ENCODE data around the gene TCF4.

The TCF4 gene

DNA sequence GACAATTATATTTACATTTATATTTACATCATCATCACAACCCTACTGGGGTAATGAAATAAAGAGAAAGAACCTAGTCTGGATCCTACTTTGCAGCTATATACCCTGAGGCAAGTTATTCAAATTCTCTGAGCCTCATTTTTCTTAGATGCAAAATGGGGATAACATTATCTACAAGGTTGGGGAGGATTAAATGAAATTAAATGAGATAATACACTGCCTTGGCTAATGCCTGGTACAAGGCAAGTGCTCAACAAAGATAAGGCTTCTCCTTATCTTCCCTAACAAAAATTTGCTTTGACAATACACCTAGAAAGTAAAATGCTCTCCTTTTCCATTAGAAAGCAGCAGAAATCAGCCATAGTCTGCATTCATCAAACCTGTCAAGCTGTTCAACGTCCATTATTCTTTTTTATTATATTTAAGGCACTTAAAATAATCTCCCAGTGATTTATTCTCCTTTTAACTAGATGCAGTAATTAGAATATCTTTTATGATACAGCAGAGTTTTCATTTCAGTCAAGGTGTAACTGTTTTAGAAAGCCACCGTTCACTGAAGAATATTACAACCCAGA lies 44.8 kb downstream of the TCF4 start:
- DNase-seq, result peak in 1 of 3 experiments; percentile 61

DNA sequence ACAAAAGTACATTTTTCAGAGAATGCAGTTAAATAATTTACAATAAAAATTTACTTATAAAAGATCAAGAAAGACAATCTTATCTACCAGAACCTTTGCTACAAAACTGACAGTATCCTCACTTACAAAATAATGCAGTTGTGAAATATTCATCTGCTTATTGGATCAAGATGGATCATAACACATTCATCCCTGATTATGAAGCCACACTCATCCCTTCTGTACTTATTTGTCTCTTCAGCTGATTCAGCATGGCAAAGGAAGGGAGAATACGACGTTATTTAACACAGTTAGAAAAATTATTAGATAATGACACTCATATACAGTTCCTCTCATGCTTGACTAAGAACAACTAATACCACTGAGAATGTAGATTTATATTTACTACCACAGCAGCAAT lies 46.4 kb downstream of the TCF4 start:
- no peak for DNase-seq

DNA sequence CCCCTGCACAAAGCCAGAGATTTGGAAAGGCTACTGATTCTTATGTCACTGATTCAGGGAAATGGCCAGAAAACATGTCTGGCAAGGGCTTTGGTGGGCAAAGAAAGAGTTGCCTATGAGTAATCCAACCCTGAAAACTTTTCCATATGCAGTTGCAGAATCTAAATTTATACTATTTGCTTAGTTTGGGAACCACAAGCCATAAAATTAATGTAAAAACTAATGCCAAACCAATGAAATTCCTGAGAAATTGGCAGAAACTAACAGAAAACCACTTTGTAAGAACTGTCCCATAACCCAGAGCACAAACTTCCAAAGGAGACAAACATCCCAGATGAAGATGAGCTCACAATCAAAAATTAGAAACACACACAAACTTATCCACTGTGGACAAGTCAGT lies 48.8 kb downstream of the TCF4 start:
- DNase-seq, result no peak

DNA sequence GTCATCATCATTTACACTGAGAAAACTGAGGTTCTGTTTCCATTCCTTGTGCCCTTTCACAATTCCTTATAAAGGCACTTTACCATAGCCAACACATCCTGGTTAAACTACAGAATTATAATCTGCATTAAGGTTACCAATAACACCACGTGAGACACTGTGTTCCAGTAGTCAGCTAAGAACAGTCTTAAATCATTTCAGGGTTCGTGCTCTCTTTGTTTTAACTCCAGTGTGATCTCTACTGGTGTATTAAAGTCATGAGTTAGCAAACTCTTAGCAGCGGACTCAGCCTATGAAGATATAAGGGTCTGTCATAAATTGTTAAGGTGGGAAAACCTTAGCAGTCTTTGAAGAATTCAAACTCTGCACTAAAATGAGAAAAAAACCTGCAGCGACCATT lies 53.0 kb downstream of the TCF4 start:
- DNase-seq, result no peak

DNA sequence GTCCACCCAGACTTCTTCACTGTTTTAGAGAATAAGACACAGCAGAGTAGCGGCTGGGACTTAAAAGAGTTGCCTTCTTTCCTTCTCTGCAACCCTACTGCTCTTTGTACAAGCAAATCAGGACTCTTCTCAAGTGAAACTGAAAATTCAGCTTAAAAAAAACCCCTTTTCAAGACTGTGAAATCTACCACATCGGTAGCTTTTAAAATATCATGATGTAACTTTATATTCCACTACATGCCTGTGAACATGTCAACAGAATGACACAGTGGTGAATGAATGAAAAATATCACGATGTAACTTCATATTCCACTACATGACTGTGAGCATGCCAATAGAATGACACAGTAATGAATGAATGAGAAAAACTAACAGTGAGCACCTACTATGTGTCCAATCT lies 53.4 kb downstream of the TCF4 start:
- DNase-seq, result no peak

DNA sequence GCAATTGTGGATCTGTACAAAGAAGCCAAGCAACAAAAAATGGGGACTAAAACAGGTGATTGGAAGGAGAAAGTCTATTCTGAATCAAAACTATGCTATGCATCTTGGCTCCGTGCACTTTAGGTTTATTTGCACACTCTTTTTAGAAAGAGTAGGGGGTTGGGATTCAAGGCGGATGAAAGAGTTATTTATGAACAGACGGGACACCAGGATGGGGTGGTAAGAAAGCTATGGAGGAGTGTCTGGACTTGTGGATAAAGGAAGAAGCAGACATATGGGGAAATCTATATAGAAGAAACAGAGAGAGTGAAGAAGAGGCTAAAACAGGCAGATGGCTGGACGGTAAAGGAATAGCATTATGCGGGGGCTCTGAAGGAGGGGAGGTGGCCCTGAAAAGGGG lies 57.8 kb downstream of the TCF4 start:
- no peak for DNase-seq

DNA sequence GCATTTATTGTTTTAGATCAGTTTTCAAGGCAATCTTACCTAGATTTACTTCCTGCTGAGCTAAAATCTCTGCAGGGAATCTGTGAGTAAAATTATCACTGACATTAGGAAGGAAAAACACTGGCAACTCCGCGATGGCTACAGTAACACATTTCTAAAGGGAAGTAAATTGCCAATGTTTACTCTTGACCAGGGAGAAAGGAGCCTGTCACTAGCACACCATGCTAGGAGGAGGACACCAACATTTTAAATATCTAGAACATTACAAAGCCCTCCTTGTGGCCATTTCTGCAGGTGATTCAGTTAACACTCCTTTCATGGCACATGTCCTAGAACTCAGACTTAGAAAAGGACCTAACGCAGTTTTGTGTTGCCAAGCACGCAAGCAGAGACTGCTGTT lies 58.4 kb downstream of the TCF4 start:
- peak in 2 of 3 experiments; percentile 53 to 74 for DNase-seq

DNA sequence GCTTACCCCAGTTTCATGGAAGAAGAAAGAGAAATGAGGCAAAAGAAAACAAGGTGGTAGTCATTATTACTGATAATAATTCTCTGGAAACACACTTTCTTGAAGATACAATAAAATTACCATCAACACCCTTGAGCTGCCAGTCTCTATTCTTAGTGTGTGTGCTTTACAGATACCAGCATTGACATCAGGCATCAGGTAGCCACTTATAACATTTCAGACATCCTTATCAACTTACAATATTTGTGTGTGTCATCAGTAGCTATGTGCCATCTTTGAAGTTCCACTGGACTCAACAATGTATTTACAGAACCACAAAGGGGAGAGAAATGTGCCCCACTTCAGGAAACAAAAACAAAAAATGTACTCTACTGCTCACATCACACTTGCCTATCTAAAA lies 62.1 kb downstream of the TCF4 start:
- no peak for DNase-seq

DNA sequence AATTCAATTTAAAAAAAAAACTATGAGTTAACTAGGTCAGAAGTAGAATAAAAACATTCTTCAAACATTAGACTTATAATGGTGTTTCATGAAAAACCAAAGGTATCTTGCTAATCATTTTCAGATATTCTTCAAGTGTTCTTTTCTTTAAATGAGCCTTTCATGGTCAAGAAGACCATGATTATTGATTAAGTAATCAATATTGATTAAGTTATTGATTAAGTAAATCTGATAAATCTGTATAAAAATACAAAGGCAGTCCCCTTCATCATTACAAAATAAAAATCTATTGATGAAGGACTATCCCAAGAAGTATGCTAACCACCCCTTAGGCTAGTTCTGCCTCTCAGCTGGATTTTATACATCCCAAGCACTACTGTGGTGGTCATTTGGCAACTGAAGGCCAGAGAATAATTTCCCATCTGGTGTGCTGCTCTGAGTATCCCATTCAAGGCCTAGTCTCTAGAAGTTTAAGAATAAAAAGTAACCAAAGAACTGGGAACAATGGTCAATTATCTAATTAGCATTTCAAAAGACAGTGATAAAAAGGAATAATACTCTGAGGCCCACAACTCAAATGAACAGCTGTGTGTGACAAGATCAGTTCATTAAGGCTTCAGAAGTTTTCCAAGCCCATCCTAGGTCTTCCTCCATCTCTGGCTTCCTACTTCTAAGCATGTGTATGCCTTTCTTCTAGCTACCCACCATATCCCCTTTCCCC lies 63.5 kb downstream of the TCF4 start:
- no peak for DNase-seq

DNA sequence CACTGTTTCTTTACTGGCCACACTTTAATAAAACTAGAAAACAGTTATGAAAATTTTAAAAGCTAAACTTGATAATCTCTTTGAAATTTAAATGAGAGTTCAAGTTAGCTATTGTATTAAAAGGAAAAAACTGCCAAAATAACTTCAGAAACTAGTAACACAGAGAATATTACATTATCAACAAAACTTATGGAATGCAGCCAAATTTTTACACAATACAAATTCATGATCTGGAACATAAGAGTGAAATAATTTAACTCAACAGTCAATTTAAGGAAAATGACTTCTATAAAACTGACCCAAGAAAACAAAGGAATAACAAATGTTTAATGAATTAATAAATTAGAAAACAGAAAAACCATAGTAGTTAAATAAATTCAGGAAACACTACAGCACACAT lies 65.0 kb downstream of the TCF4 start:
- no peak for DNase-seq

DNA sequence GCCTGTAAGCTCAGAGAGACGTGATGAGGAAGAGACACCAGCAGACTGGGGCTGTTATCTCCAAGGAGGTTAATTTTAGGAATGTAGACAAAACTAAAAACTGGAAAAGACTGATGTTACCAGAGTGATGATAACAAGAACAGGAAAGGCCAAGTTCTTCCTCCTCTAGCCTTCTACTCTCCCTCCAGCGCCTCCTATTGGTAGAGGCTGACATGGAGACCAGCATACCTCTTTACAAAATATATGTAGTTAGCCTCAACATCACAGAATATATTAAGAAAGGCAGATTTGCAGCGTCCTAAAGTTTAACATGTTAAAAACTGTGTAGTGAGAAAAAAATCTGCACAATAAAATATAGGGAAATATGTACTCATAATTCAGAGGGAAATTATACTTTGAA lies 66.0 kb downstream of the TCF4 start:
- no peak for DNase-seq

DNA sequence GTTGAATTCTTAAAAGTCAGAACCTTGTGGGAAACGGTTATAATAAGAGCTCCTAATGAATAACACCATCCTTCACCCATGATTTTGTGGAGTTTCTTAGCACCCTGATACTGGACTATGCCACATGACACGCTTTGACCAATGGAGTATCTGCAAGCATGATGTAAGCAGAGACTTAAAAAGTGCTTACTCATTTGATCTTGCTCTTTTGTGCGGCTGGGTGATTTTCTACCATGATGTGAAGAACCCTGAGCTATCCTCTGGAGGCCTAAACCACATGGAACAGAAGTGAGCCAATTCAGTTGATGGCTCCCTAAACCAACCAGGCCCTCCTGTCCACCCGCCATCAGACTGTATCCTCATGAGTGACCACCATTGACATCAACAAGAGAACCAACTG lies 70.9 kb downstream of the TCF4 start:
- DNase-seq, result no peak

DNA sequence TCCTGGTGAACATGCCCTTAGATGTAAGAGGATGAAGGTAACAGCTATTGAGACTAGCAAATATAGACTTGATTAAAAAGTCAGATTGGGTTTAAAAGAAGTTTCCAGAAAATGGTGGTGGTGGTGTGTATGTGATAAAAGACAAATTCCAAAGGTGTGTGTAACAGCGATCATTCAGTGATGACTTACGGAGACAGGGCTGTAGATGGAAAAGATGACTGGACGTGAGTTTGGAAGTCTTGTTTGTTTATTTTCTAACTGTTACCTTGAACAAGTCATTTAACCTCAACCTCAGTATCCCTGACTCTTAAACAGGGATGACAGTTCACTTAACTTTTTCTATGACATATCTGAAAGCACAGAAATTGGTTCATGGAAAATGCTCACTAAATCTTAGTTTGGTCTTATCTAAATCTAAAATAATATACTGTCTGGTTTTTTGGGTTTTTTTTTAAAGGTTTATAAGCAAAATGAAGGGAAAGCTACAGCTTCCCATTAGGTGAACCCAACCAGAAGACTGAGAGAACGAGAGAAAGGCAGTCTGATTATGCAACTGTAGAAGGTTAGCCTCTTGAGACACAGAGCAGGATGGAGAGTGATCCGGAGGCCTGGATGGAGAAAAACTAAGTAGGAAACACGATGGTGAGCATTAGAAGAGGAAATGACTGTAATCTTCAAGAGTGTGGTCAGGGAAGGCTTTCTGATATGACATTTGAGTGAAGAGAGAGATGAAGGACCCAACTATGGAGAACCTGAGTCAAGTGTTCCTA lies 71.9 kb downstream of the TCF4 start:
- no peak for DNase-seq

DNA sequence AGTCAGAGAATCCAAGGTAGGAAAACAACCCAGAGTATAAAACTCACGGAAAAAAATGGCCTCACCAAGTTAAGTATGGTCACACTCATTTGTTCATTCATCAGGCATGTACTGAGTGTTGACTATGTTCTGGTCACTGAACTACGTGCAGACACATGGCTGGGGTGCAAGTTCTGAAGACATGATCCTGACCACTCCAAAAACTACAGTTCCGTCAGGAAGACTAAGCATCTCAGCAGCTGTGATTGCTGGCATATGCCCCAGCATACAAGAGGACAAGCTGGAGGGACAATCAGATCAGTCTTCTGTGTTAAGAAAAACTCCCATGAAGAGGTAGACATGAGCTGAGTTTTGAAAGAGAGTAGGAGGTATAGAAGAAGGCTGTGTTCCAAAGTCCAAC lies 72.8 kb downstream of the TCF4 start:
- no peak for DNase-seq

DNA sequence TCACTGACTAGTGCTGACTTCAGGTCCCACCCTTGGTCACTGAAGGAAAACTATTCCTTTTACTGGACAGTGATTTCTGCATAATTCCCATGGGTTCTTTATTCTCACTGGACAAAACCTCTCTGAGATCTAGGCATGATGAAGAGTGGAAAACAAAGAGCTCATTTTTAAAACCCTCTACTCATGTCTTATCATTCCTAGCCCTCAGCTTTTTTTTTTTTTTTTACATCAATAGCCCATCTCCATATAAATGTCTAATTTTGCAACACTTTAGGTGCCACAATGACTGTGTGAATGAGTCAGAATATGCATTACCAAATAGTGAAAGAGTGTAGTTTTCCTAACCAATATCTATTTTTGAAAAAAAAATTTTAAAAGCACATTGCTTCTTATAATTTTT lies 74.8 kb downstream of the TCF4 start:
- no peak for DNase-seq

DNA sequence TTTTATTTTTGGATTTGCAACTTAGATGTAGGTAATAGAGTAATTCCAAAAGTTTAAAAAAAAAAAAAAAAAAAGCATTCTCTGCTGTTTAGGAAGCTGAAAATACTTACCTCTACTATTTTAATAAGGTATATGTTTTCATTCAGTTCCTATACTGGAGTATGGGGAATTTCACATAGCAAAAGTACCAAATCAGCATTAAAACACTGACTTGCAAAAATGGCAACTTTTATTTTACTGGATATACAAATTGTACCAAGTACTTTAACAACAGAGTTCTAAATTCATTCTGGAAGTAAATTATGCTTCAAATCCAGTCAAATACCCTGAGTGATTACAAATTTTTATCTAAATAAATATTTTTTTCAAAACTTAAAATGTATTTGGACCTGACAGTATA lies 76.7 kb downstream of the TCF4 start:
- no peak for DNase-seq

DNA sequence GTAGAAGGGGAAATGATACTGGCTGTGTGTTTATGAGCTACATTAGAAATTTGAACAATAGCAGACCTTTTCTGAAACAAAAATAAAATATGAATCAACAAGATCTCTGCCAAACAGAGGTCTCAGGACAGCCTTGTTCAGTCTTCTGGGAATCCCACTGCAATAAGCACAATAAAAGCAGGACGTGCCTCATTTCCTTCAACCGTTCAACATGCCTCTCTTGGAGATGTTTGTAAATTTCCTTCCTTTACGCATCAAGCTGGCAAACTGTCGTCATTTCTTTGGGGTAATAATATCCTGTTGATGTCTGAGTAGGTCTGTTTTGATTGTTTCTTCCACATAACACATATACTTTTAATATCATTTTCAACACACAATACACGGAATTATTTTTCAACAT lies 77.2 kb downstream of the TCF4 start:
- no peak for DNase-seq

DNA sequence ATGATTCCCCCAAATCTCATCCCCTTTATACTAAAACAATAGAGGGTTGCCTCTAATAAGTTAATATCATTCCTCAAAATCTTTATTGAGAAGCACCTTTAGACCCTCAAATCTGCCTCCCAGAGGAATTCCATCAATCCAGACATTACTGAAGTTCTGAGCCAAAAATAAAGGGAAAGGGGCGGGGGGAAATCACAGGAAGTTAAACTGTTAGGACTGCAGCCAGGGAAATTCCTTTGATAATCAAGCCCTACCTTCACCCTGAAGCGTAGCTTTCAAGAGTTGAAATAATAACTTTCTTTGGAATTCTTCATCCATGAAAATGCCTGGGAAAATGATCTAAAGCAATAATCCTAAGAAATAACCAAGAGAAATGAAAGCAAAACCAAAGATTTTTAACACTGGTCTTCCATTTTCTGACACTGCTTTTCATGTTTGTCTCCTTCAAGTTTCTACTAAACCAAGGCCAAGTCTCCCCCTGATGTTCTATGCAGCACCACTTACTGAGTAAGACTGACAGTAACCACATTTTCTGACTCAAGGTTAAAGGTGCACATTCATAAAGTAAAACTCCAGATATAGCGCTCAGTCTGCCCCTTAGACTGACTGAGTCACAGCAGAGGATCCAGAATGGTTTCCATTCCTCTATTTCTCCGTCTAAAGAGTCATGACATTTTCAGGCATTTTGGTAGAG lies 78.2 kb downstream of the TCF4 start:
- no peak for DNase-seq

DNA sequence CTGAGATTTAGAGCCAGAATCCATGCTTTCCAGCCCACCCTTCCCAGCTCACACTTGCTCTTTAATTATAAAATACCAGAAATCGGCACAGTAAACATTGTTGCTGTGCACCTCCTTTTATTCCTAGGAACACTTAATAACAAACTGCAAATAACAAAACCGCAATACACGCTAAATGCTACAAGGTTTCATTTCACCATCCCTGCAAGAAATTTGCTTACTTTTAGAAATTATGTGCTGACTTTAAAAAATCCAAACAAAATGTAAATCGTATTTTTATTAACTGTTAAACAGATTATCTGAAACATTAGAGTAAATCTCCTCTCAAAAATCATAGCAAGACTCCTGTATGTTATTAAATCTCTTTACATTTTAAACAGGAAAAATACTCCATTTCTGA lies 79.3 kb downstream of the TCF4 start:
- no peak for DNase-seq

DNA sequence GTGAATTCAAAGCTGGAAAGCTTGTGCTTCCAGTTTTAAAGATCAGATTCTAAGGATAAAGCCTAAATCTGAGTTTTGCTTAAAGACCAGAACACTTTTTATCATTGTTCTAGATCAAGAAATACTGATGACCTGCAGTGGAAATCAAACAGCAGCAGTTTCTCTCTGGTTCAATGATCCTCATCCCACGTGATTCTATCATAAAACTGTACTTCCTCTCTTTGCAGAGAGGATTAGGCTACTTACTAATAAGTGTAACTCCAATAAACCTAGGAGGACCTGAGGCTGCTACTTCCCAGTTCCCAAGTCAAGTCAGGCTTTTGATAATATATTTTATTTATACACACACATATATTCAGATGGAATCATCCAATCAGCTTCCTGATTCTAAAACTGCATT lies 81.9 kb downstream of the TCF4 start:
- no peak for DNase-seq

DNA sequence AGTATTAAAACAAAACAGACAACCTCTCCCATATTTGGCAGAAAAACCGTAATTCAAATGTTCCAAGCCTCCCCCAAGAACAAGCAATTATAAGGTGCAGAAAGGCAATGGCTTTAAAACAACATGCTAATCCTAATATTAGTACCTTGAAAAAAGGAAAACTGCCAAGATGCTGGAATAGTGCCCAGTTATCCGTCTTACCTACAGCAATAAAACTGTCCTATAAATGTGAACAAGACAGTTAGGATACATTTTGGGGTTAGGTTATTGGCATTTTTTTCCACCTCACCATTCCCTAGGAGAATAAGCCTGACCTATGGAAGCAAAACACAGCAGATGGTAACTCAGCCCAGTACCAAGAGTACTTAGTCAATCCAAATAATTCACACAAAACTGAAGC lies 83.2 kb downstream of the TCF4 start:
- DNase-seq, result no peak

DNA sequence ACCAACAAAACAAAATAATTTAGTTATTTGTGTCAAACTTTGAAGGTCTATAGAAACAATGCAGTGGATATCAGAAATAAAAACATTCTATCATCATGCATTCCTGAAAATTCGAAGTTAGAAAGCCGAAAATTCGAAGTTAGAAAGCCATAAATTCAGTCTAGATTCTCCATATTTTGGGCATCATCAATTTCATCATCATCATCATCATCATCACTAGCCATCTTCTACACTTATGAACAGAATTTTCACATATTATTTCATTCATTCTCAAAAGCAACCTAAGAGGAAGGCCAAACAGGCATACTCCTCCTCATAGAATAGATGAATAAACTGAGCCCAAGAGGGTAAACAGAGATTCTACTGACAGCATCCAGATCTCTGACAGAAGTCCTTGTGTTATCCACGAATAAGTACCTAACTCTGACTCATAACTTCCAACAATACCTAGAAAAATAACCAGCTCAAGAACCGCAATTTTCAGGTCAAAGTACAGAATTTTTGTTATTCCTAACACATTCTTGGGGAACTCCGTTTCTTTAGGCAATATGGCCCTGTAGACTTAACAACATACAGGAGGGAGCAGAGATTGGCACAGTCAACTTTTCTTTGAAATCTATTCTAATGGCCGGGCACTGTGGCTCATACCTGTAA lies 84.7 kb downstream of the TCF4 start:
- no peak for DNase-seq

DNA sequence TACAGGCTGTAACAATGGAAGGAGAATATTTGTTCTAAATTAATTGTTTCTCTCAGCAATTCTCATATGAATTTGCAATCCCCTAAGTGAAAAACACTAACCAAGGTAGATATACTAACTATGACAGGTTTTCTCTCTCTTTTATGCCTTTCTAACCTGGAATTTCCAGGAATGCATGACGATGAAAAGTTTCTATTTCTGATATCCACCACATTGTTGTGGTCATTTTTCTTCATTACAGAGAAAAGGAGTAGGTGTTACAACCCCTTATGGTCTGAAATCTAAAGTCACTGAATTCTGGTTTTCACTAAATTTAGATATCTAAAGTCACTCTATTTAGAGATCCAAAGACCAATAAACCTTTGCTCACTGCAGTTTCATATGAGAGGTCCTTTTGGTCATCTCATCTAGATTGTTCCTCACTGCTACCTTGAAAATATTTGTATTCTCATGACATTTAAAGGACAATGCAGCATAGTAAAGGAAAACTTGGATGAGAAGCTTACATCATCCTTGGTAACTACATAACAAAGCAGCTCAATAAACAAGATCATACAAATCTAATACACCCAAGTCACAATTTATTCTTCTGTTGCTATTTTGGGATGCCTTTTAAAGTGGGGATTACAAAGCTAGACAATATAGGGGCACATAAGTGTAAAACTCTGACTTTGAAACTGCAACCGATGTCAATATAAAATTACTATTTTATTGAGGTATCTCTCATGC lies 85.8 kb downstream of the TCF4 start:
- DNase-seq, result no peak

All from NCI-H1417 (cell line).